Measurements from ENCODE around the gene TMEM101.
"Not testable (repeated sequence)": the region's sequence is repeated elsewhere in the genome, so short reads cannot be mapped to it uniquely, and the experiment has no call there.

TMEM101 gene

GRCh38 chr17:43962479-43962878 is 52.3 kb downstream of the TMEM101 start:
- no peaks in the 10 kb centered on the region for H4K20me1 ChIP-seq (ENCODE audit: control insufficient read depth, insufficient read depth, low read depth, low read length)
- no peaks in the 10 kb centered on the region for H3K36me3 ChIP-seq (ENCODE audit: control insufficient read depth, low read length)
- TF ChIP-seq EZH2phosphoT487 (IDR thresholded peaks at IDR 0.05; ENCODE audit: borderline replicate concordance, low read length) (no peak), CTCF (IDR thresholded peaks at IDR 0.05; ENCODE audit: low read depth, low read length, poor library complexity, severe bottlenecking) (no peak)
- H3K9me2 ChIP-seq (replicated peaks; ENCODE audit: control insufficient read depth, low read length) = no peaks in the 10 kb centered on the region
- H3K27me3 ChIP-seq (ENCODE audit: control insufficient read depth, low read length) = peaks cover 17% of the 10 kb centered on the region
- no peaks in the 10 kb centered on the region for H3F3A ChIP-seq (ENCODE audit: control insufficient read depth, insufficient read depth)
- H3K27ac ChIP-seq (ENCODE audit: low read depth, low read length) = no peak overlapping the region
- H3K4me1 ChIP-seq (ENCODE audit: control insufficient read depth, low read length) = no peaks in the 10 kb centered on the region
- H3K9me3 ChIP-seq (ENCODE audit: control insufficient read depth, insufficient read depth, low read length) = no peaks in the 10 kb centered on the region
- no peaks in the 10 kb centered on the region for H3K79me2 ChIP-seq (ENCODE audit: control insufficient read depth, low read length)
- no peak overlapping the region for H3K4me2 ChIP-seq (ENCODE audit: low read length)
- H3K4me3 ChIP-seq (ENCODE audit: low read length) = no peak overlapping the region

GRCh38 chr17:43961954-43962353 is 52.8 kb downstream of the TMEM101 start:
- H3K9me2 ChIP-seq (replicated peaks; ENCODE audit: control insufficient read depth, low read length) = no peaks in the 10 kb centered on the region
- H4K20me1 ChIP-seq (ENCODE audit: control insufficient read depth, insufficient read depth, low read depth, low read length) = no peaks in the 10 kb centered on the region
- no peak overlapping the region for H3K4me3 ChIP-seq (ENCODE audit: low read length)
- no peak for TF ChIP-seq EZH2phosphoT487 (IDR thresholded peaks at IDR 0.05; ENCODE audit: borderline replicate concordance, low read length)
- no peak for TF ChIP-seq CTCF (IDR thresholded peaks at IDR 0.05; ENCODE audit: low read depth, low read length, poor library complexity, severe bottlenecking)
- no peaks in the 10 kb centered on the region for H3K4me1 ChIP-seq (ENCODE audit: control insufficient read depth, low read length)
- no peak overlapping the region for H3K4me2 ChIP-seq (ENCODE audit: low read length)
- no peaks in the 10 kb centered on the region for H3K36me3 ChIP-seq (ENCODE audit: control insufficient read depth, low read length)
- H3K27ac ChIP-seq (ENCODE audit: low read depth, low read length) = no peak overlapping the region
- no peaks in the 10 kb centered on the region for H3F3A ChIP-seq (ENCODE audit: control insufficient read depth, insufficient read depth)
- H3K79me2 ChIP-seq (ENCODE audit: control insufficient read depth, low read length) = no peaks in the 10 kb centered on the region
- H3K9me3 ChIP-seq (ENCODE audit: control insufficient read depth, insufficient read depth, low read length) = no peaks in the 10 kb centered on the region
- peaks cover 14% of the 10 kb centered on the region; the same call in 1 of the 2 replicates for H3K27me3 ChIP-seq (ENCODE audit: control insufficient read depth, low read length)

GRCh38 chr17:43961292-43961691 is 53.5 kb downstream of the TMEM101 start:
- not testable (repeated sequence) for H3K9me2 ChIP-seq (replicated peaks; ENCODE audit: control insufficient read depth, low read length); H3K4me2 ChIP-seq (ENCODE audit: low read length); H4K20me1 ChIP-seq (ENCODE audit: control insufficient read depth, insufficient read depth, low read depth, low read length); H3K79me2 ChIP-seq (ENCODE audit: control insufficient read depth, low read length); H3K36me3 ChIP-seq (ENCODE audit: control insufficient read depth, low read length); H3K4me3 ChIP-seq (ENCODE audit: low read length); H3K27ac ChIP-seq (ENCODE audit: low read depth, low read length); H3K9me3 ChIP-seq (ENCODE audit: control insufficient read depth, insufficient read depth, low read length); H3K4me1 ChIP-seq (ENCODE audit: control insufficient read depth, low read length); H3F3A ChIP-seq (ENCODE audit: control insufficient read depth, insufficient read depth)
- H3K27me3 ChIP-seq (ENCODE audit: control insufficient read depth, low read length) = peaks cover 12% of the 10 kb centered on the region; the same call in 1 of the 2 replicates

All from DOHH2 (cell line).